ENCODE measurements around the gene TSC22D1.

TSC22D1 gene

GRCh38 chr13:44576351-44577235 lies 463 bp upstream of the TSC22D1 start:
- Histone ChIP-seq H3K23ac (ENCODE audit: low read length) (peak overlapping the region; percentile 94), H3K4me3 (ENCODE audit: low read length) (peak overlapping the region; percentile 75), H3K79me1 (ENCODE audit: low read length) (peaks cover 15% of the 10 kb centered on the region), H2BK120ac (ENCODE audit: low read depth, low read length) (no peak overlapping the region), H4K5ac (ENCODE audit: low read length) (no peak overlapping the region), H3K56ac (ENCODE audit: low read length) (peak overlapping the region; percentile 95), H2AK5ac (ENCODE audit: low read length) (no peak overlapping the region), H3K36me3 (ENCODE audit: control insufficient read depth, insufficient read depth, low read length) (no peaks in the 10 kb centered on the region), H3K9ac (ENCODE audit: low read length) (peak overlapping the region; percentile 92), H4K8ac (ENCODE audit: low read depth, low read length) (no peak overlapping the region), H3K4ac (ENCODE audit: low read depth, low read length) (peak overlapping the region; percentile 41), H2BK5ac (ENCODE audit: low read length) (peak overlapping the region; percentile 76), H3K27ac (ENCODE audit: low read depth, low read length) (peak overlapping the region; percentile 98), H3K18ac (ENCODE audit: low read length) (peak overlapping the region; percentile 94), H3K27me3 (ENCODE audit: insufficient read depth, low read length, poor library complexity) (no peaks in the 10 kb centered on the region), H3K4me2 (ENCODE audit: low read length) (peak overlapping the region; percentile 88), H2BK15ac (replicated peaks; ENCODE audit: low read depth) (no peak overlapping the region), H3K79me2 (ENCODE audit: control insufficient read depth, insufficient read depth, low read length) (peaks cover 25% of the 10 kb centered on the region), H3K4me1 (ENCODE audit: control insufficient read depth, low read depth, low read length) (peaks cover 11% of the 10 kb centered on the region)
- DNase-seq, result peak; percentile 34
- no CpG with 5 or more reads among the region's 111 CpGs for WGBS (ENCODE audit: extremely low coverage, insufficient coverage, low lambda C conversion rate)

GRCh38 chr13:44575035-44575434 lies 1.1 kb downstream of the TSC22D1 start:
- Histone ChIP-seq H3K18ac (ENCODE audit: low read length) (no peak overlapping the region), H3K79me2 (ENCODE audit: control insufficient read depth, insufficient read depth, low read length) (peaks cover 27% of the 10 kb centered on the region), H3K79me1 (ENCODE audit: low read length) (peaks cover 15% of the 10 kb centered on the region), H2AK5ac (ENCODE audit: low read length) (no peak overlapping the region), H2BK120ac (ENCODE audit: low read depth, low read length) (no peak overlapping the region), H4K8ac (ENCODE audit: low read depth, low read length) (no peak overlapping the region), H3K36me3 (ENCODE audit: control insufficient read depth, insufficient read depth, low read length) (no peaks in the 10 kb centered on the region), H3K4me1 (ENCODE audit: control insufficient read depth, low read depth, low read length) (peaks cover 11% of the 10 kb centered on the region), H3K27me3 (ENCODE audit: insufficient read depth, low read length, poor library complexity) (no peaks in the 10 kb centered on the region), H3K23ac (ENCODE audit: low read length) (no peak overlapping the region), H2BK15ac (replicated peaks; ENCODE audit: low read depth) (no peak overlapping the region), H3K56ac (ENCODE audit: low read length) (peak overlapping the region; percentile 95), H3K4me2 (ENCODE audit: low read length) (peak overlapping the region; percentile 88), H3K9ac (ENCODE audit: low read length) (peak overlapping the region; percentile 92), H3K4me3 (ENCODE audit: low read length) (no peak overlapping the region), H2BK5ac (ENCODE audit: low read length) (no peak overlapping the region), H3K4ac (ENCODE audit: low read depth, low read length) (no peak overlapping the region), H3K27ac (ENCODE audit: low read depth, low read length) (no peak overlapping the region), H4K5ac (ENCODE audit: low read length) (no peak overlapping the region)
- no peak for DNase-seq
- WGBS (ENCODE audit: extremely low coverage, insufficient coverage, low lambda C conversion rate), result no CpG with 5 or more reads among the region's 1 CpG

- Histone ChIP-seq H3K23ac (ENCODE audit: low read length) (no peak overlapping the region), H3K79me2 (ENCODE audit: control insufficient read depth, insufficient read depth, low read length) (peaks cover 27% of the 10 kb centered on the region), H3K9ac (ENCODE audit: low read length) (peak overlapping the region; percentile 14), H3K4ac (ENCODE audit: low read depth, low read length) (no peak overlapping the region), H3K4me2 (ENCODE audit: low read length) (no peak overlapping the region), H3K18ac (ENCODE audit: low read length) (no peak overlapping the region), H3K4me3 (ENCODE audit: low read length) (no peak overlapping the region), H2BK5ac (ENCODE audit: low read length) (no peak overlapping the region), H3K79me1 (ENCODE audit: low read length) (peaks cover 15% of the 10 kb centered on the region), H2BK120ac (ENCODE audit: low read depth, low read length) (no peak overlapping the region), H2BK15ac (replicated peaks; ENCODE audit: low read depth) (no peak overlapping the region), H3K27me3 (ENCODE audit: insufficient read depth, low read length, poor library complexity) (no peaks in the 10 kb centered on the region), H3K56ac (ENCODE audit: low read length) (no peak overlapping the region), H4K8ac (ENCODE audit: low read depth, low read length) (no peak overlapping the region), H3K36me3 (ENCODE audit: control insufficient read depth, insufficient read depth, low read length) (no peaks in the 10 kb centered on the region), H2AK5ac (ENCODE audit: low read length) (no peak overlapping the region), H3K27ac (ENCODE audit: low read depth, low read length) (no peak overlapping the region), H3K4me1 (ENCODE audit: control insufficient read depth, low read depth, low read length) (peaks cover 11% of the 10 kb centered on the region), H4K5ac (ENCODE audit: low read length) (no peak overlapping the region)
- WGBS (ENCODE audit: extremely low coverage, insufficient coverage, low lambda C conversion rate), result no CpG with 5 or more reads among the region's 1 CpG
- no peak for DNase-seq
Observed at GRCh38 chr13:44574466-44574855, 1.7 kb downstream of the TSC22D1 start.

DNA sequence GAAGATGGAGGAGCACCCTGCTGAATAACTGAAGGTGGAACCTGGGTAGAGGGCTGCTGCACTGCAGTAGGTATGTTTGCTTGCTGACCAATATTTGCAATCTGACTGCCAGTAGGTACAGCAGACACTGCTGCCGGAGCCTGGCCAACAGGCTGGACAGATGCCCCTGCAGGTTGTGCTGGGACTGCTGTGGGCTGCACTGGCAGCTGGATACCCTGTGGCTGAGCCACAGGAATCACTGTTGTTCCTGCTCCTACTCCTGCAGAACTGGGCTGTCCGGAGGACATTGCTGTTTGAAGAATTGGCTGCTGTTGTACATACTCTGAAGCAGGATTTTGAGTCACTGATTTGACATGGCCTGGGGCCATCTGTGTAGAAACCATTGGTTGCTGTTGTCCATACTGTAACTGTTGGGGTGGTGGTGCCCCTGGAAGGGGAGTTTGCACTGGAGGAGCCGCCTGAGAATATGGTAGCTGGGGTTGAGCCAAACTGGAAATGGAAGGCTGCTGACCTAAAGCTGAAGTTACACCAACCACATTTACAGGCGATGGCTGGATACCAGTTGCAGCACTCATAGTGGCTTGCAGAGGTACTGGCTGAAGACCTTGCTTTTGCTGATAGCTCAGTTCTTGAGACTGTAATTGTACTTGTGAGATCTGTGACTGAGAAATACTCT lies 2.2 kb downstream of the TSC22D1 start:
- Histone ChIP-seq H3K4me2 (ENCODE audit: low read length) (no peak overlapping the region), H3K4me1 (ENCODE audit: control insufficient read depth, low read depth, low read length) (peaks cover 11% of the 10 kb centered on the region), H3K9ac (ENCODE audit: low read length) (peak overlapping the region; percentile 14), H3K79me1 (ENCODE audit: low read length) (peaks cover 15% of the 10 kb centered on the region), H2BK120ac (ENCODE audit: low read depth, low read length) (no peak overlapping the region), H3K36me3 (ENCODE audit: control insufficient read depth, insufficient read depth, low read length) (no peaks in the 10 kb centered on the region), H3K4ac (ENCODE audit: low read depth, low read length) (no peak overlapping the region), H2AK5ac (ENCODE audit: low read length) (no peak overlapping the region), H4K8ac (ENCODE audit: low read depth, low read length) (no peak overlapping the region), H2BK15ac (replicated peaks; ENCODE audit: low read depth) (no peak overlapping the region), H3K4me3 (ENCODE audit: low read length) (no peak overlapping the region), H3K27me3 (ENCODE audit: insufficient read depth, low read length, poor library complexity) (no peaks in the 10 kb centered on the region), H3K79me2 (ENCODE audit: control insufficient read depth, insufficient read depth, low read length) (peaks cover 27% of the 10 kb centered on the region), H3K23ac (ENCODE audit: low read length) (no peak overlapping the region), H3K27ac (ENCODE audit: low read depth, low read length) (no peak overlapping the region), H2BK5ac (ENCODE audit: low read length) (no peak overlapping the region), H3K56ac (ENCODE audit: low read length) (no peak overlapping the region), H3K18ac (ENCODE audit: low read length) (no peak overlapping the region), H4K5ac (ENCODE audit: low read length) (no peak overlapping the region)
- peak; percentile 78 for DNase-seq
- no CpG with 5 or more reads among the region's 4 CpGs for WGBS (ENCODE audit: extremely low coverage, insufficient coverage, low lambda C conversion rate)

GRCh38 chr13:44573071-44573470 lies 3.1 kb downstream of the TSC22D1 start:
- Histone ChIP-seq H2BK5ac (ENCODE audit: low read length) (no peak overlapping the region), H3K27me3 (ENCODE audit: insufficient read depth, low read length, poor library complexity) (no peaks in the 10 kb centered on the region), H3K4me1 (ENCODE audit: control insufficient read depth, low read depth, low read length) (peaks cover 11% of the 10 kb centered on the region), H2AK5ac (ENCODE audit: low read length) (no peak overlapping the region), H4K5ac (ENCODE audit: low read length) (no peak overlapping the region), H3K4me3 (ENCODE audit: low read length) (no peak overlapping the region), H3K36me3 (ENCODE audit: control insufficient read depth, insufficient read depth, low read length) (no peaks in the 10 kb centered on the region), H3K27ac (ENCODE audit: low read depth, low read length) (no peak overlapping the region), H3K18ac (ENCODE audit: low read length) (no peak overlapping the region), H4K8ac (ENCODE audit: low read depth, low read length) (no peak overlapping the region), H3K4me2 (ENCODE audit: low read length) (peak overlapping the region; percentile 18), H2BK120ac (ENCODE audit: low read depth, low read length) (no peak overlapping the region), H3K9ac (ENCODE audit: low read length) (peak overlapping the region; percentile 1), H3K79me2 (ENCODE audit: control insufficient read depth, insufficient read depth, low read length) (peaks cover 31% of the 10 kb centered on the region), H3K4ac (ENCODE audit: low read depth, low read length) (no peak overlapping the region), H2BK15ac (replicated peaks; ENCODE audit: low read depth) (no peak overlapping the region), H3K23ac (ENCODE audit: low read length) (no peak overlapping the region), H3K56ac (ENCODE audit: low read length) (no peak overlapping the region), H3K79me1 (ENCODE audit: low read length) (peaks cover 15% of the 10 kb centered on the region)
- WGBS (ENCODE audit: extremely low coverage, insufficient coverage, low lambda C conversion rate), result no CpG with 5 or more reads among the region's 7 CpGs
- DNase-seq, result peak; percentile 59

All from mesendoderm (in vitro differentiated cells).